Measurements from ENCODE around the gene HTR2C.
"Not testable (repeated sequence)": the region's sequence is repeated elsewhere in the genome, so short reads cannot be mapped to it uniquely, and the experiment has no call there.

The HTR2C gene

DNA sequence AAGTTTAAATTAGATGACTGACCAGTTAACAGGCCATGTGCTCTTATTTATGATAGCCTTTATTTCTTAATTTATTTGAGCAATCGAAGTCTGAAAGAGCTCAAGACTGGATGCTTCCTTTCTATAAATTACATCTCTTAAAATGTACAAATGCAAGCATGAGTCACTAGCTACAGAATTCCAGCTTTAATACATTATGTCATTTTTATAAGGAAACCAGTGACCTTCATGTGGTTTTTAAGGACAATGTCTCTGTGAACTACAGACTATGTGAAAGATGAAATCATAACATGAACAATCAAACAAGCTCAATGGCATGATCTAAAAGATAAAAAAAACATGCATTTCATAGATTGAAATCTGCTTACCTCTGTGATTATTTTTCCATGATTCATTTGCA lies 15.4 kb downstream of the HTR2C start:
- DNase-seq (ENCODE audit: low spot score) (no peak), ATAC-seq (ENCODE audit: low read depth) (no peak)
- Histone ChIP-seq H3K27me3 (ENCODE audit: insufficient read depth, poor library complexity, severe bottlenecking) (no peaks in the 10 kb centered on the region), H3K4me1 (ENCODE audit: insufficient read depth, poor library complexity, severe bottlenecking) (no peaks in the 10 kb centered on the region), H3K9me3 (ENCODE audit: severe bottlenecking) (no peaks in the 10 kb centered on the region), H3K27ac (ENCODE audit: poor library complexity, severe bottlenecking) (no peak overlapping the region), H3K4me3 (ENCODE audit: severe bottlenecking) (no peak overlapping the region), H3K36me3 (ENCODE audit: low read depth) (no peaks in the 10 kb centered on the region)
- TF ChIP-seq, protein P1, sequence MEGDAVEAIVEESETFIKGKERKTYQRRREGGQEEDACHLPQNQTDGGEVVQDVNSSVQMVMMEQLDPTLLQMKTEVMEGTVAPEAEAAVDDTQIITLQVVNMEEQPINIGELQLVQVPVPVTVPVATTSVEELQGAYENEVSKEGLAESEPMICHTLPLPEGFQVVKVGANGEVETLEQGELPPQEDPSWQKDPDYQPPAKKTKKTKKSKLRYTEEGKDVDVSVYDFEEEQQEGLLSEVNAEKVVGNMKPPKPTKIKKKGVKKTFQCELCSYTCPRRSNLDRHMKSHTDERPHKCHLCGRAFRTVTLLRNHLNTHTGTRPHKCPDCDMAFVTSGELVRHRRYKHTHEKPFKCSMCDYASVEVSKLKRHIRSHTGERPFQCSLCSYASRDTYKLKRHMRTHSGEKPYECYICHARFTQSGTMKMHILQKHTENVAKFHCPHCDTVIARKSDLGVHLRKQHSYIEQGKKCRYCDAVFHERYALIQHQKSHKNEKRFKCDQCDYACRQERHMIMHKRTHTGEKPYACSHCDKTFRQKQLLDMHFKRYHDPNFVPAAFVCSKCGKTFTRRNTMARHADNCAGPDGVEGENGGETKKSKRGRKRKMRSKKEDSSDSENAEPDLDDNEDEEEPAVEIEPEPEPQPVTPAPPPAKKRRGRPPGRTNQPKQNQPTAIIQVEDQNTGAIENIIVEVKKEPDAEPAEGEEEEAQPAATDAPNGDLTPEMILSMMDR (IDR thresholded peaks at IDR 0.05; ENCODE audit: poor library complexity, severe bottlenecking) = no peak

DNA sequence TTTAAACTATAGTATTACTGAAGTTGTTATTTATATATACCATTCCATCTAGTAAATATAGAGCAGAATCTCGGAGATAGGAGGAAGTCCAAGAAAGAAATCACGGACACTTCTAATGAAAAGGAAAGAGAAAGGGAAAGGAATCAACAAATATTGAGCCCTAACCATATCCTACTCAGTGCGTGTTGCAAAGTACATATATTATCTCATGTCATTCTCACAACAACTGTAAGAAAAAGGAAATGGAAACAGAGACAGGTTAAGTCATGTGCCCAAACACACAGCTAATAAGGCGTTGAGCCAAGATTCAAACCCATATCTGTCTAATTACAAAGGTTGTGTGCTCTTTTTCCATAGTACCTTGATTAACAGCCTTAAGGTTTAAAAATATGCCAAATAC lies 16.0 kb downstream of the HTR2C start:
- Histone ChIP-seq H3K27me3 (ENCODE audit: insufficient read depth, poor library complexity, severe bottlenecking) (no peaks in the 10 kb centered on the region), H3K27ac (ENCODE audit: poor library complexity, severe bottlenecking) (no peak overlapping the region), H3K4me1 (ENCODE audit: insufficient read depth, poor library complexity, severe bottlenecking) (no peaks in the 10 kb centered on the region), H3K36me3 (ENCODE audit: low read depth) (no peaks in the 10 kb centered on the region), H3K9me3 (ENCODE audit: severe bottlenecking) (no peaks in the 10 kb centered on the region), H3K4me3 (ENCODE audit: severe bottlenecking) (no peak overlapping the region)
- ATAC-seq (ENCODE audit: low read depth) (no peak), DNase-seq (ENCODE audit: low spot score) (no peak)
- TF ChIP-seq, protein P1 (IDR thresholded peaks at IDR 0.05; ENCODE audit: poor library complexity, severe bottlenecking) = no peak

DNA sequence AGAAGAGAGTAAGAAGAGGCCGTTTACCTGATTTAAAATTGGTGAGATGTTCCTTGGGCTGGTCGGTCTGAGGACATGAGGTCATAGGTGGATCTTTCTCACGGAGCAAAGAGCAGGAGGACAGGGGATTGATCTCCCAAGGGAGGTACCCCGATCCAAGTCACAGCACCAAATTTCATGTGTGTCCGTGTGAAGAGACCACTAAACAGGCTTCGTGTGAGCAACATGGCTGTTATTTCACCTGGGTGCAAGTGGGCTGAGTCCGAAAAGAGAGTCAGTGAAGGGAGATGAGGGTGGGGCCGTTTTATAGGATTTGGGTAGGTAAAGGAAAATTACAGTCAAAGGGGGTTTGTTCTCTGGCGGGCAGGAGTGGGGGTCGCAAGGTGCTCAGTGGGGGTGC lies 22.7 kb downstream of the HTR2C start:
- not testable (repeated sequence) for DNase-seq (ENCODE audit: low spot score); H3K4me1 ChIP-seq (ENCODE audit: insufficient read depth, poor library complexity, severe bottlenecking); H3K36me3 ChIP-seq (ENCODE audit: low read depth); H3K9me3 ChIP-seq (ENCODE audit: severe bottlenecking); ATAC-seq (ENCODE audit: low read depth); H3K27ac ChIP-seq (ENCODE audit: poor library complexity, severe bottlenecking); H3K27me3 ChIP-seq (ENCODE audit: insufficient read depth, poor library complexity, severe bottlenecking); H3K4me3 ChIP-seq (ENCODE audit: severe bottlenecking)

DNA sequence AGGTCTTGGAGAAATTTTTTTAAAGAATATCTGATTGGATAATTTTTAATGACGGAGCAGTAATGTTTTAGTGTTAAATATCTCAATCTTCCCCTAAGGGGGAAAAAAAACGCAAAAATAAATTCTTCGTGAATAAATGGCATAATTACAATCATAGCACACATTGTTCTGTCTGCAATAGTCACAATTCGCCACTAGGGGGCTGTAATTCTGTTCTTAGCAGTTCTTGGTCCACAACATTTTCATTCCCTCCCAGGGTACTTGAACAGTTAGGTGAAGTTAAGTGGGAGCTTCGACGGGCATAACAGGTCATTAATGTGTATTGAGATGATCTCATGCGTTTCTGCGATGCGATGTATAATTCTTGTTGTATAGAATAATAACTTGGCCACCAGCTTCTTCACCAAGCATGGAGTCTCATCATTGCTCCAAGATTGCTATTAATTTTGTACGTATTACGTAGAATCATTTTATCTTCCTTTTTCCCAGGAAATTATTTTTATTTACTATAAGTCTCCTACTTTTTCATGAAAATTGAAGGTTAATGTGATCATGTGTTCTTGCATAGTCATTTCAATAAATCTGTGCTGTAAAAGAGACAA lies 27.2 kb downstream of the HTR2C start:
- no peaks in the 10 kb centered on the region for H3K9me3 ChIP-seq (ENCODE audit: severe bottlenecking)
- no peak overlapping the region for H3K4me3 ChIP-seq (ENCODE audit: severe bottlenecking)
- no peaks in the 10 kb centered on the region for H3K27me3 ChIP-seq (ENCODE audit: insufficient read depth, poor library complexity, severe bottlenecking)
- ATAC-seq (ENCODE audit: low read depth) (no peak), DNase-seq (ENCODE audit: low spot score) (no peak)
- H3K36me3 ChIP-seq (ENCODE audit: low read depth) = no peaks in the 10 kb centered on the region
- H3K27ac ChIP-seq (ENCODE audit: poor library complexity, severe bottlenecking) = no peak overlapping the region
- no peaks in the 10 kb centered on the region for H3K4me1 ChIP-seq (ENCODE audit: insufficient read depth, poor library complexity, severe bottlenecking)
- TF ChIP-seq, protein P1 (IDR thresholded peaks at IDR 0.05; ENCODE audit: poor library complexity, severe bottlenecking) = peak; percentile 63

DNA sequence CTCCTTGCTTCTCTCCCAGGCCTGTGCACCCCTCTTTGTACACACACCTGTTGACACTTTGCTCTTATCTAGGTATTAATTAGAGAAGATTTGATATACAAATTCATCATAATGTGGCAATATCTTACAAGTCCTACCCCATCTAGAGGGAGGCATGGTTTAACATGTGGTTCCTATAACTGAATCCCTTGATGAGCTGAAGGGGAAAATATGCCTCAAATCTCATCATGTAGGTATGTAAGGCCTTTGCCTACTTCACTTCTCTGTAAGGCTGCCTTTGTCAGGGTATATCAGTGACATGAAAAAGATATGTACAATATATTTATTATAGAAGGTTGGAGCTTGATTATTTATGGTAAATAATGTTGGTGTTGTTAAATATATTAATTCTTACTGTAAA lies 31.9 kb downstream of the HTR2C start:
- Histone ChIP-seq H3K36me3 (ENCODE audit: low read depth) (no peaks in the 10 kb centered on the region), H3K9me3 (ENCODE audit: severe bottlenecking) (no peaks in the 10 kb centered on the region), H3K27ac (ENCODE audit: poor library complexity, severe bottlenecking) (no peak overlapping the region), H3K4me1 (ENCODE audit: insufficient read depth, poor library complexity, severe bottlenecking) (no peaks in the 10 kb centered on the region), H3K4me3 (ENCODE audit: severe bottlenecking) (no peak overlapping the region), H3K27me3 (ENCODE audit: insufficient read depth, poor library complexity, severe bottlenecking) (no peaks in the 10 kb centered on the region)
- ATAC-seq (ENCODE audit: low read depth) (no peak), DNase-seq (ENCODE audit: low spot score) (no peak)
- TF ChIP-seq, protein P1 (IDR thresholded peaks at IDR 0.05; ENCODE audit: poor library complexity, severe bottlenecking) = no peak

All from RWPE2 (cell line).